Aorta (tissue), 5 donors: Measurements from ENCODE around the gene ADSS2. TPM values are rescaled to one million over a fixed set of nuclear protein-coding genes. Genes with fewer than 3 reads are reported as not detected.
"Not testable (repeated sequence)": the region's sequence is repeated elsewhere in the genome, so short reads cannot be mapped to it uniquely, and the experiment has no call there.

Experiments
- ATAC-seq: fragments of 200-7000 bp; cut with Tn5 transposase; one replicate; pipeline ENCODE4 v1.9.1; 2022; ENCODE audit warnings: moderate library complexity; ENCODE audit not compliant: low FRiP score
- DNase-seq, 2 donors: peaks; one replicate each; pipeline ENCODE4 v3.0.0-alpha.2; 2020
- H3K27ac ChIP-seq, 2 donors: one replicate each; pipeline ENCODE4 v1.5.1; 2013; ENCODE audit warnings: low read length in 2 of 2, mild to moderate bottlenecking in 2 of 2, moderate library complexity in 2 of 2, control low read depth in 1 of 2, inconsistent platforms in 1 of 2, low read depth in 1 of 2
- H3K27me3 ChIP-seq, 2 donors: one replicate each; pipeline ENCODE4 v1.6.1; 2013; ENCODE audit warnings: control low read depth in 1 of 2, low read length in 1 of 2, mild to moderate bottlenecking in 1 of 2, moderate library complexity in 1 of 2; ENCODE audit not compliant: insufficient read depth in 2 of 2, control insufficient read depth in 1 of 2
- H3K36me3 ChIP-seq, 2 donors: one replicate each; pipeline ENCODE4 v1.6.1; 2013; ENCODE audit warnings: control low read depth in 1 of 2, low read length in 1 of 2, mild to moderate bottlenecking in 1 of 2; ENCODE audit not compliant: insufficient read depth in 2 of 2, control insufficient read depth in 1 of 2
- H3K4me1 ChIP-seq, 2 donors: one replicate each; pipeline ENCODE4 v1.6.1; 2013; ENCODE audit warnings: low read length in 2 of 2, control low read depth in 1 of 2, mild to moderate bottlenecking in 1 of 2, moderate library complexity in 1 of 2; ENCODE audit not compliant: insufficient read depth in 2 of 2, control insufficient read depth in 1 of 2
- H3K4me3 ChIP-seq, 2 donors: one replicate each; pipeline ENCODE4 v1.5.1; 2013; ENCODE audit warnings: low read length in 2 of 2, control low read depth in 1 of 2, mild to moderate bottlenecking in 1 of 2
- H3K9me3 ChIP-seq: one replicate; pipeline ENCODE4 v1.6.1; 2013; ENCODE audit warnings: mild to moderate bottlenecking, low read length; ENCODE audit not compliant: control insufficient read depth
- WGBS, 2 donors: extraction: QIAGEN DNeasy Blood & Tissue Kit; methylation state at CpG; one replicate each; pipeline ENCODE4 v1.1.7; 2013; 5-methylcytosine and 5-hydroxymethylcytosine counted together
- intact Hi-C, 2 donors: fragments of 100-400 bp; cut with DNase I; formaldehyde crosslinking; loops; one replicate each; pipeline versions ENCODE4 v1.14.2 to v1.15.0; 2022
- polyA plus RNA-seq, 2 donors: library from polyadenylated mRNA; stranded (reverse); fragments of 200-250 nt; gene quantifications; one replicate each; pipeline ENCODE4 v1.2.3, GENCODE V29; 2013
- total RNA-seq, 2 donors: library from RNA; stranded (reverse); fragmentation: NEBNext Ultra II Directional; extraction: Animal tissue kit (Norgen Biotek cat#: 25700); gene quantifications; one replicate each; pipeline ENCODE4 v1.2.1, GENCODE V29; 2021
- donor health status: healthy with polysubstance abuse.
- donor health status: Bipolar disorder and iron deficiency.
- donor health status: DM: no; HTN: no; CAD: no.
- donor health status: DM: no; HTN: no; CAD: no.
- donor health status: DM: yes; HTN: yes; CAD: no.

Gene ADSS2
- total and polyA plus RNA-seq, 4 donors: 22.7 to 44.2 (median 33.5) TPM

DNA sequence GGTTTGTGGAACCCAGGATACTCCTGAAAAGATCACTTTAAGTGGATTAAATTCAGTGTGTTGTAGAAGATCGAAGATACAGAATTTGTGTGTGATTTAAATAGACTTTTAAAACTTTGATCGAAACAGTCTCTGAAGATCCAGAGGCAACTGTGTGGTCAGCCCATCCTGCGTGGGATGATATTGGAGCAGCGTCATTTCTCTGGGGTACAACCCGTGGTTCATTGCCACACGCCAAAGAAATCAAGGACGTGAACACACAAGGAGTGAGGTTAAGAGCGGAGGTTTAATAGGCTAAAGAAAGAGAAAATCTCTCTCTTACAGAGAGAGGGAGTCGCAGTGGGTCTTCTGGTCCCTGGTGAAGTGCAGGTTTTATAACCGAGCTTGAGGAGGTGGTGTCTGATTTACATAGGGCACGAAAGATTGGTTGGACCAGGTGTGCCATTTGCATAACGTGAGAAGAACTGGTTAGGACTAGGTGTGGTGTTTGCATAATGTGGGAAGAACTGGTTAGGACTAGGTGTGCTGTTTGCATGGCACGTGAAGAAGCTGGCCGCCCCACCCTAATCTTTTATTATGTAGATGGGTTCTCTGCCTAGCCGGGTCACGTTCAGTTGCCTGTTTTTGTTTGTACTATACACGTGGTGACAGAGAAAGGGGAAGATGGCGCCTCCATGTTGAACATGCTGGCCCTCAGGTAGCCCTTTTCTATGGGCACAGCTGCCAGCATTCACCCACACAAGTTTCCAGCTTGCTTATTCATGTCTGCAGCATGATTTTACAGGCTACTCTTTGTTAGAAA, 82.3 kb downstream of the ADSS2 start:
- H3K27ac ChIP-seq: no peak overlapping the region
- no peak for ATAC-seq
- H3K9me3 ChIP-seq: no peaks in the 10 kb centered on the region
- no peaks in the 10 kb centered on the region for H3K27me3 ChIP-seq
- H3K36me3 ChIP-seq: no peaks in the 10 kb centered on the region
- no peak overlapping the region for H3K4me3 ChIP-seq
- H3K4me1 ChIP-seq: no peaks in the 10 kb centered on the region
- WGBS, 2 donors: 77 to 83% methylated on average over 18 of the region's 18 CpGs
- intact Hi-C loops: no loop called here
- DNase-seq: peak in 1 of 2 donors; percentile 23

DNA sequence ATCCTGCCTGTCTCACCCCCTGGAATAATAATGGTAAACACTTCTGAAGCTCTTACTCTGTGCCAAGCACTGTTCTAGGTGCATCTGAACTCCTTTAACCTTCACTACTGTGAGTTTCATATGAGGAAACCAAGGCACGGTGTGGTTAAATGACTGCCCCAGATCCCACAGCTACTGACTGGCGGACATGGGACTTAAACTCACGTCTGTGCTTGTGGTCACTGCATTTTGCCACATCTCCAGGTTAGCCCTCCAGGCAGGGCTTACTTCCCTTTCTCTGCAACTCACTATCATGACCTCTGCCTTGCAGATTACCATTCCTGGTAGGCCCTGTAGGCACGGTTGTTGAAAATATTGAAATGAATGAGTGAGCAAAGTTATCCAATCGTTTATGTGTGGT, 83.4 kb downstream of the ADSS2 start:
- Histone ChIP-seq H3K36me3 (no peaks in the 10 kb centered on the region), H3K4me1 (no peaks in the 10 kb centered on the region), H3K27ac (no peak overlapping the region), H3K27me3 (no peaks in the 10 kb centered on the region), H3K4me3 (no peak overlapping the region), H3K9me3 (no peaks in the 10 kb centered on the region)
- intact Hi-C loops: no loop called here
- 82 to 89% methylated on average over 5 of the region's 5 CpGs for WGBS, 2 donors
- ATAC-seq (no peak), DNase-seq (peak in 1 of 2 donors; percentile 10)

DNA sequence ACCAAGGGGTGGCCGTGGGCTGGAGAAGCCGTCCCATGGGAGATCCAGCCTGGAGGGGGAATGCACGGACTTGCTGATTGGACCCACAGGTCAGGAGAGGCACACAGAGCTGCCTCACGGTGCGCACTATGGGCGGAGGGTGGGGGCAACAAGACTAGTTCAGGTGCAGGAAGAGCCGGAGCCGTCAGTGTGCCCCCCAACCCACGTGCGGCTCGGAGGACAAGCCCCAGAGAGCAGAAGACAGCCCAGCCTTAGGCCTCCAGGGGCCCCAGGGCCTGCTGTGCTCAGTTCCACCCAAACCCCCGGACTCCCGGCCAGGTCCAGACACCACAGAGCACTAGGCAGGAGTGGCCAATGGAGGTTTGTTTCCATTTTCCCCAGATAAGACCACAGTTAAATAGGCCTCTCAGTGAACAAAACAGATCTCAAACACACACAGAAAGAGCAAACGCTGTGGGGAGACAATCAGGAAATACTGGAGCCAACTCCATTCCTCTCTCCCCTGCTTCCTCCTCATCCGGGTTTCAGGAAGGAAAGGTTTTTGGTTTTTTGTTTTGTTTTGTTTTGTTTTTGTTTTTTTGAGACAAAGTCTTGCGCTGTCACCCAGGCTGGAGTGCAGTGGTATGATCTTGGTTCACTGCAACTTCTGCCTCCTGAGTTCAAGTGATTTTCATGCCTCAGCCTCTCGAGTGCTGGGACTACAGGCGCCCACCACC, 84.2 kb downstream of the ADSS2 start:
- ATAC-seq (no peak), DNase-seq (peak in 1 of 2 donors; percentile 58)
- H3K9me3 ChIP-seq: no peaks in the 10 kb centered on the region
- no peaks in the 10 kb centered on the region for H3K36me3 ChIP-seq
- H3K4me1 ChIP-seq: no peaks in the 10 kb centered on the region
- no peak overlapping the region for H3K27ac ChIP-seq
- H3K27me3 ChIP-seq: no peaks in the 10 kb centered on the region
- H3K4me3 ChIP-seq: no peak overlapping the region
- intact Hi-C loops: no loop called here
- WGBS, 2 donors: 91% methylated on average over 18 of the region's 18 CpGs

DNA sequence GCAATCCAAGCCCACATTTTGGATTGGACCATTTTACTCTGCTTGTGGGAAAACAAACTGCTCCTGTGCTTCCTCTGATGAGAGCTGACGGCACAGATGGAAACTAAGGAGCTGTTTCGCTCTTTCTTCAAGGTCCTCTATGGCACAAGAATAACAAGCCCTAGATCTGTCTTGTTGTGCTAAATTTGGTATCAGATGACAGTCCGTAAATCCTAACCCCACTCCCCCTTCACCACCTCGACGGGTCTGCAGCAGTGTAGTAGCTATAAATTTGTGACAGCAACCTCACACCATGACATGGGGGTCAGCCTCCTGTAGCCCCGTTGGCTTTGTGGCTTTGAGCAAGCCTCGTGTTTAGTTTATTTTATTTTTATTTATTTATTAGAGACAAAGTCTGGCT, 85.9 kb downstream of the ADSS2 start:
- Histone ChIP-seq H3K9me3 (no peaks in the 10 kb centered on the region), H3K27ac (no peak overlapping the region), H3K27me3 (no peaks in the 10 kb centered on the region), H3K36me3 (no peaks in the 10 kb centered on the region), H3K4me3 (no peak overlapping the region), H3K4me1 (peaks cover 2% of the 10 kb centered on the region in 2 donors)
- WGBS, 2 donors: 43 to 52% methylated on average over 7 of the region's 7 CpGs
- ATAC-seq (no peak), DNase-seq (peak in 1 of 2 donors; percentile 9)
- intact Hi-C loops: no loop called here

DNA sequence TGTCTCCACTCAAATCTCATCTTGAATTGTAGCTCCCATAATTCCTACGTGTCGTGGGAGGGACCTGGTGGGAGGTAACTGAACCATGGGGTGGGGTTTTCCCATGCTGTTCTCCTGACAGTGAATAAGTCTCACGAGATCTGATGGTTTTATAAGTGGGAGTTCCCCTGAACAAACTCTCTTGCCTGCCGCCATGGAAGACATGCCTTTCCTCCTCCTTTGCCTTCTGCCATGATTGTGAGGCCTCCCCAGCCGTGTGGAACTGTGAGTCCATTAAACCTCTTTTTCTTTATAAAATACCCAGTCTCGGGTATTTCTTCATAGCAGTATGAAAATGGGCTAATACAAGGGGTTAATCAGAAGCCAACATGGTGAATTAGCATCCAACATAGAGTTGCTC, 86.4 kb downstream of the ADSS2 start:
- H3K4me3 ChIP-seq, H3K36me3 ChIP-seq, intact Hi-C loops, H3K9me3 ChIP-seq, H3K27ac ChIP-seq, H3K27me3 ChIP-seq, H3K4me1 ChIP-seq, ATAC-seq: not testable (repeated sequence)
- DNase-seq: peak in 1 of 2 donors; percentile 9
- 88 to 96% methylated on average over 6 of the region's 6 CpGs for WGBS, 2 donors

DNA sequence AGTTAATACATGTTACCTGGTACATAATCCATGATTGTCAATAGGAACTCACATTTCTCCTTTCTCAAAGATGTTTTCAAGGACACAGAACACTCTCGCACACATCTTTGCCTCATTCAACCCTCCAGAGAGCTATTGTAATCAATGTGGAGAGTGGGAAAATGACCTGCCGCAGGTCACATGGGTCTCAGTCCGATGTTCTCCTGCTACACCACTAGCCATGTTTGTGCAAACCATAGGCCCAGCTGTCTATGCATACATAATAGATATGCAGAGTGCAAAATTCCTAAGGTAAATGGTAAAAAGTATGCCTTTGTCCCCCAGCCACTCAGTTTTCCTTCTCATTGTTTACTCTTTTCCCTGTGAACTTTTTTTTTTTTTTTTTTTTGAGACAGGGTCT, 89.2 kb downstream of the ADSS2 start:
- 66 to 67% methylated on average over 3 of the region's 3 CpGs for WGBS, 2 donors

DNA sequence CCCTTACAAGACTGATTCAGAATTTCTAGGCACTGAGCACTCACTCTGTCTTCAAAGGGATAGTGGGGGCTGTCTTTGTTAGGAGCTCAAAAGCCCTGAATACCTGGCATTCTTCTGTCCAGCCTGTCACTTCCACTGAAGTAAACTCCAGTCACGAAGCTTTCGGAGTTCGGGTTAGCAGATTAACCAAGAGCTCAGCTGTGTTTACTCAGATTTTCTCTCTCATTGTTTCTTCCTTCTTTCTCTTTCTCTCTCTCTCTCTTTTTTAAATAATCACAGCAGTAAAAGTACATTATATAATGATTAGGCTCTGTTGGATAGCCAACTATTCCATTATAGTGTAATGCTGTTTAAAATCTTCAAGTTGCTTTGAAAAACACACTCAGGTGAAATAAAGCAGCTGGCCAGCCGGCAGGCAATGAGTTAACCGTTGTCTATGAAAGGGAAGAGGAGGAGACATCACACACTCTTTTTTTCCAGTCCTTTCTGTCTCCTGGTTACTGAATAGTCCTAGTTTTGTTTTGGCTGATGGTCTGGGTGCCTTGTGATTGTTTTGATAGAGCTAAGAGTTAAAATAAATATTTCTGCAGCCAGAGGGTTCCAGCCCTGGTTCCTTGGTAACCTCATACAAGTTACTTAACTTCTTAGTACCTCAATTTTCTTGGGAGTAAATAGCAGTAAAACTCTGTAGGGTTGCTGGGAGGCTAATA, 89.8 kb downstream of the ADSS2 start:
- DNase-seq (peak in 1 of 2 donors; percentile 39), ATAC-seq (no peak)
- peaks cover 2% of the 10 kb centered on the region in 2 donors for H3K4me1 ChIP-seq
- H3K4me3 ChIP-seq: no peak overlapping the region
- H3K36me3 ChIP-seq: no peaks in the 10 kb centered on the region
- intact Hi-C loops: no loop called here
- no peaks in the 10 kb centered on the region for H3K9me3 ChIP-seq
- no peak overlapping the region for H3K27ac ChIP-seq
- no peaks in the 10 kb centered on the region for H3K27me3 ChIP-seq
- 11 to 14% methylated on average over 5 of the region's 5 CpGs for WGBS, 2 donors

More for the DNA sequence above, 89.2 kb downstream of the ADSS2 start:
- Histone ChIP-seq H3K27ac (no peak overlapping the region), H3K4me1 (peaks cover 2% of the 10 kb centered on the region in 2 donors), H3K36me3 (no peaks in the 10 kb centered on the region), H3K4me3 (no peak overlapping the region), H3K27me3 (no peaks in the 10 kb centered on the region), H3K9me3 (no peaks in the 10 kb centered on the region)
- DNase-seq: no peak
- ATAC-seq: no peak
- intact Hi-C loops: no loop called here
